ENCODE results near the gene TECRL.

The TECRL gene

GRCh38 chr4:64334964-64335363, 74.3 kb downstream of the TECRL start:
- H3K4me3 ChIP-seq, result no peak overlapping the region
- no peak overlapping the region for H3K27ac ChIP-seq

GRCh38 chr4:64330143-64330542, 79.1 kb downstream of the TECRL start:
- Histone ChIP-seq H3K4me3 (no peak overlapping the region), H3K27ac (no peak overlapping the region)

GRCh38 chr4:64327237-64327636, 82.0 kb downstream of the TECRL start:
- Histone ChIP-seq H3K27ac (no peak overlapping the region), H3K4me3 (no peak overlapping the region)

- no peak overlapping the region for H3K4me3 ChIP-seq
- no peak overlapping the region for H3K27ac ChIP-seq
Observed at GRCh38 chr4:64326507-64326906, 82.7 kb downstream of the TECRL start.

- H3K27ac ChIP-seq, result no peak overlapping the region
- no peak overlapping the region for H3K4me3 ChIP-seq
Observed at GRCh38 chr4:64306255-64306565, 103.0 kb downstream of the TECRL start.

- Histone ChIP-seq H3K4me3 (no peak overlapping the region), H3K27ac (no peak overlapping the region)
Observed at GRCh38 chr4:64305565-64306254, 103.5 kb downstream of the TECRL start.

- H3K27ac ChIP-seq, result no peak overlapping the region
- no peak overlapping the region for H3K4me3 ChIP-seq
Observed at GRCh38 chr4:64272432-64272831, 136.8 kb downstream of the TECRL start.

- Histone ChIP-seq H3K4me3 (peak overlapping the region in 1 of 7 experiments; percentile 25), H3K27ac (no peak overlapping the region)
Observed at GRCh38 chr4:64271601-64272081, 137.6 kb downstream of the TECRL start.

GRCh38 chr4:64266669-64267068, 142.6 kb downstream of the TECRL start:
- Histone ChIP-seq H3K4me3 (no peak overlapping the region), H3K27ac (no peak overlapping the region)

GRCh38 chr4:64266263-64266662, 143.0 kb downstream of the TECRL start:
- H3K27ac ChIP-seq, result no peak overlapping the region
- H3K4me3 ChIP-seq, result no peak overlapping the region

GRCh38 chr4:64251781-64252180, 157.5 kb downstream of the TECRL start:
- Histone ChIP-seq H3K27ac (no peak overlapping the region), H3K4me3 (no peak overlapping the region)

GRCh38 chr4:64250488-64250887, 158.8 kb downstream of the TECRL start:
- Histone ChIP-seq H3K4me3 (no peak overlapping the region), H3K27ac (no peak overlapping the region)

GRCh38 chr4:64250061-64250460, 159.2 kb downstream of the TECRL start:
- H3K4me3 ChIP-seq, result no peak overlapping the region
- H3K27ac ChIP-seq, result no peak overlapping the region

- Histone ChIP-seq H3K27ac (no peak overlapping the region), H3K4me3 (no peak overlapping the region)
Observed at GRCh38 chr4:64248186-64248585, 161.1 kb downstream of the TECRL start.

- no peak overlapping the region for H3K4me3 ChIP-seq
Observed at GRCh38 chr4:64230709-64231310, 178.4 kb downstream of the TECRL start.

More at GRCh38 chr4:64230709-64231310, 178.4 kb downstream of the TECRL start:
- H3K27ac ChIP-seq, result no peak overlapping the region

All from skin epidermis (tissue), 12 donors.